Activated CD8-positive, alpha-beta T cell treated with anti-CD3 and anti-CD28 coated beads for 36 hours (primary cell): ENCODE data around the gene GRID1. TPM values are rescaled to one million over a fixed set of nuclear protein-coding genes. Genes with fewer than 3 reads are reported as not detected.

Source experiments
- ATAC-seq: fragments of 200-7000 bp; cut with Tn5 transposase; one replicate; pipeline ENCODE4 v1.10.0; 2021; ENCODE audit warnings: mild to moderate bottlenecking, moderate library complexity
- CTCF ChIA-PET: fragments of 350-600 bp; sonication (Branson Sonifier 250); formaldehyde crosslinking; loops from one replicate; lab custom pipeline; 2021; ENCODE audit warnings: antibody characterized with exemption; lab: Charles Lee
- POLR2A ChIA-PET: fragments of 350-600 bp; sonication (Branson Sonifier 250); formaldehyde crosslinking; loops from one replicate; lab custom pipeline; 2021; ENCODE audit warnings: antibody characterized with exemption; lab: Charles Lee
- DNase-seq: peaks from one replicate; pipeline ENCODE4 v3.0.0-alpha.2; 2020
- H3K27ac Mint-ChIP-seq: one replicate; pipeline ENCODE4 v1.8.0; 2021; ENCODE audit warnings: mild to moderate bottlenecking, mixed read lengths
- H3K27me3 Mint-ChIP-seq: one replicate; pipeline ENCODE4 v1.8.0; 2021; ENCODE audit warnings: mixed read lengths
- H3K36me3 Mint-ChIP-seq: one replicate; pipeline ENCODE4 v1.8.0; 2021; ENCODE audit warnings: low read depth, mixed read lengths
- H3K4me1 Mint-ChIP-seq: one replicate; pipeline ENCODE4 v1.8.0; 2021; ENCODE audit warnings: low read depth, mixed read lengths
- H3K4me3 Mint-ChIP-seq: one replicate; pipeline ENCODE4 v1.8.0; 2021; ENCODE audit warnings: mild to moderate bottlenecking, moderate library complexity, mixed read lengths
- H3K9me3 Mint-ChIP-seq: one replicate; pipeline ENCODE4 v1.8.0; 2021; ENCODE audit warnings: mixed read lengths
- intact Hi-C: fragments of 100-400 bp; cut with micrococcal nuclease; formaldehyde crosslinking; loops from one replicate; pipeline ENCODE4 v1.10.0; 2022
- total RNA-seq, 2 experiments: library from RNA; stranded (reverse); gene quantifications; one replicate each; pipeline ENCODE4 v1.2.3, GENCODE V29; 2021
- TF ChIP-seq, protein P1 (sequence below): fragments of 200-600 bp; IDR thresholded peaks from one replicate; pipeline ENCODE4 v1.8.0; 2022; ENCODE audit warnings: antibody characterized with exemption, mild to moderate bottlenecking

Gene GRID1
- total RNA-seq, 2 experiments from 2014 or later, result not detected

DNA sequence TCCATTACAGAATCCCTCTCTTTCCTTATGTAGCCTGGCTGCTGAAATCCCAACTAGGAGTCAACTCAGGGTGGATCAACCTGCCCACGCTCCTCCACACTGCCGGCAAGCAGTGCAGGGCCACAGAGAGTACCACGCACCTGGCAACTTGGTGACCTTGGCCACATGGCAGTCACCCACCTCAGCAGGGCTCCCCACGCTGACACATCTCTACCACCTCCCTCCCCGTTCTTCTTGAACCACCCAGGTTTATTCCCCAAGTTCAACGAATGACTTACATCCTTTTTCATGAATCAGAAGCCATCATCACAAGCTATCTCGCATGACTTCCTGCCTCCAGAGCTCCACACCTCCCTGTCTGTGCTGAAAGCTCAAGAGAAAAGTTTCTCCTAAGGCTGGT, 153.4 kb downstream of the GRID1 start:
- ChIA-PET CTCF (no interaction called here), POLR2A (no interaction called here)
- no peak overlapping the region for H3K4me3 Mint-ChIP-seq
- H3K9me3 Mint-ChIP-seq, result no peaks in the 10 kb centered on the region
- intact Hi-C loops, result no loop called here
- H3K4me1 Mint-ChIP-seq, result no peaks in the 10 kb centered on the region
- no peak overlapping the region for H3K27ac Mint-ChIP-seq
- H3K27me3 Mint-ChIP-seq, result no peaks in the 10 kb centered on the region
- ATAC-seq (peak; percentile 20), DNase-seq (no peak)
- no peaks in the 10 kb centered on the region for H3K36me3 Mint-ChIP-seq
- TF ChIP-seq, protein P1, sequence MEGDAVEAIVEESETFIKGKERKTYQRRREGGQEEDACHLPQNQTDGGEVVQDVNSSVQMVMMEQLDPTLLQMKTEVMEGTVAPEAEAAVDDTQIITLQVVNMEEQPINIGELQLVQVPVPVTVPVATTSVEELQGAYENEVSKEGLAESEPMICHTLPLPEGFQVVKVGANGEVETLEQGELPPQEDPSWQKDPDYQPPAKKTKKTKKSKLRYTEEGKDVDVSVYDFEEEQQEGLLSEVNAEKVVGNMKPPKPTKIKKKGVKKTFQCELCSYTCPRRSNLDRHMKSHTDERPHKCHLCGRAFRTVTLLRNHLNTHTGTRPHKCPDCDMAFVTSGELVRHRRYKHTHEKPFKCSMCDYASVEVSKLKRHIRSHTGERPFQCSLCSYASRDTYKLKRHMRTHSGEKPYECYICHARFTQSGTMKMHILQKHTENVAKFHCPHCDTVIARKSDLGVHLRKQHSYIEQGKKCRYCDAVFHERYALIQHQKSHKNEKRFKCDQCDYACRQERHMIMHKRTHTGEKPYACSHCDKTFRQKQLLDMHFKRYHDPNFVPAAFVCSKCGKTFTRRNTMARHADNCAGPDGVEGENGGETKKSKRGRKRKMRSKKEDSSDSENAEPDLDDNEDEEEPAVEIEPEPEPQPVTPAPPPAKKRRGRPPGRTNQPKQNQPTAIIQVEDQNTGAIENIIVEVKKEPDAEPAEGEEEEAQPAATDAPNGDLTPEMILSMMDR, result no peak

DNA sequence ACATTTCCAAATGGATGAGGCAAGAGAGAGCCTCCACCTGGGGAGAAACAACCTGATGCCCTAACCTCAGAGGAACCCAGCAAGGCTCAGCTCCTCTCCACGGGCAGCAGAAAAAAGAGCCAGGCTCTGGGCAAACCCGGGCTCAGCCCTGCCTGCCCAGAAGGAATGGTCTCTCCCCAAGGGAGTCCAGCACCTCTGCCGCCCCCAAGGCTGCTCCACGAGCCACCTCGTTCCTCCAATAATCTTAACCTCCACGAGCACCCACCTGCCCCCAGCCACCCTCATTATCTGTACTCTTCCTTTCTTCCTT, 154.2 kb downstream of the GRID1 start:
- H3K27ac Mint-ChIP-seq, result no peak overlapping the region
- DNase-seq (no peak), ATAC-seq (no peak)
- H3K9me3 Mint-ChIP-seq, result no peaks in the 10 kb centered on the region
- H3K36me3 Mint-ChIP-seq, result no peaks in the 10 kb centered on the region
- TF ChIP-seq, protein P1, result no peak
- intact Hi-C loops, result no loop called here
- ChIA-PET POLR2A (no interaction called here), CTCF (no interaction called here)
- H3K27me3 Mint-ChIP-seq, result no peaks in the 10 kb centered on the region
- no peak overlapping the region for H3K4me3 Mint-ChIP-seq
- no peaks in the 10 kb centered on the region for H3K4me1 Mint-ChIP-seq

DNA sequence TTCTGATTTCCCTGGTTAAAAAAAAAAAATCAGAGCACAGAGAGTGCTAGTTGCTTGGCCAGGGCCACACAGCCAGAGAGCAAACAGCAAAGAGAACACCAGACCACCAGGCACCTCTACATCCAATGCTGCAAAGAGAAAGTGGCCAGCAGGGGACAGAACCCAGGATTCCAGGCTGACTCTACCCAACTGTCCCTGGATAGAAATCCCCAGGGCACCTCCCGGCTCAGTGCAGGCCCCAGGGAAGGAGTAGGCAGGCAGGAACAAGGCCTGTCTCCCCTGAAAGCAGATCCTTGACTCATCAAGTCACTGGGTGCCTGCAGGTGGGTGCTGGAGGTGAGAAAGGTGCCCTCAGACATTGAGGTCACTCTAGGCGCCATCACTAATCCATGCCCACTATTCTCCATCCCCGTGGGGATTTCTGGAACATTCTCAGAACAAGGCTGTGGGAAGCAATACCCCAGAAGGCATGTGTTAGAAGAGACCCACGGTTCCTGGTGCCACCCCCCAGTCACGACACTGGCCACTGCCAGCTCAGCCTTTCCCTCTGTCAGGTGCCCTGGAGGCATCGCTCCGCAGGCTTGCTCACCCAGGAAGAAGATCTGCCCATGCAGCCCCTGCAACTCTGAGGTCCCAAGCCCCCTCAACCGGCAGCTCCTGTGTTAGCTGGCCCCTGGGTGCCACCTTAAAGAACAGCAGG, 154.8 kb downstream of the GRID1 start:
- POLR2A ChIA-PET, result no interaction called here

DNA sequence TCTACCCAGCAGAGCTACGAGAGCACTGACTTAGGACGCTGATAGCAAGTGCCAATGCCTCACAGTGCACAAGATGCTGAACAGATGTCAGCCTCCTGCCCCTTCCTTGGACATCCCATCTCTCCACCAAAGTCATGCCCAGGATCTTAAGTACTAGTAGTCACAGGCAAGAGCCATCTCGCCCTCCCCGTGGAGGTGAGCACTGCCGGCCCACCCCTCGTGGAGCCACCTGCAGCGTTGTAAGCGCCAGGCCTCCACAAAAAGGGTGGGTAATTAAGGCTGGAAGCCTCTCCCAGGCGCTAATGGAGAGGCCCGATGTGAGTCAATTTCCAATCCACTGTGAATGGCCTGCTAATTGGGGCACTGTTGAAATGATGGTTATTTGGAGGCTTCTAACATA, 156.2 kb downstream of the GRID1 start:
- ChIA-PET CTCF (no interaction called here), POLR2A (no interaction called here)
- Mint-ChIP-seq H3K9me3 (no peaks in the 10 kb centered on the region), H3K36me3 (no peaks in the 10 kb centered on the region), H3K27ac (no peak overlapping the region), H3K27me3 (no peaks in the 10 kb centered on the region), H3K4me3 (no peak overlapping the region), H3K4me1 (no peaks in the 10 kb centered on the region)
- no peak for DNase-seq
- intact Hi-C loops, result no loop called here
- ATAC-seq, result no peak
- TF ChIP-seq, protein P1, result no peak

More for the DNA sequence above, 154.8 kb downstream of the GRID1 start:
- H3K9me3 Mint-ChIP-seq, result no peaks in the 10 kb centered on the region
- ATAC-seq, result no peak
- TF ChIP-seq, protein P1, result no peak
- intact Hi-C loops, result no loop called here
- no peak overlapping the region for H3K27ac Mint-ChIP-seq
- CTCF ChIA-PET, result no interaction called here
- no peaks in the 10 kb centered on the region for H3K36me3 Mint-ChIP-seq
- DNase-seq, result no peak
- H3K4me3 Mint-ChIP-seq, result no peak overlapping the region
- no peaks in the 10 kb centered on the region for H3K27me3 Mint-ChIP-seq
- H3K4me1 Mint-ChIP-seq, result no peaks in the 10 kb centered on the region

DNA sequence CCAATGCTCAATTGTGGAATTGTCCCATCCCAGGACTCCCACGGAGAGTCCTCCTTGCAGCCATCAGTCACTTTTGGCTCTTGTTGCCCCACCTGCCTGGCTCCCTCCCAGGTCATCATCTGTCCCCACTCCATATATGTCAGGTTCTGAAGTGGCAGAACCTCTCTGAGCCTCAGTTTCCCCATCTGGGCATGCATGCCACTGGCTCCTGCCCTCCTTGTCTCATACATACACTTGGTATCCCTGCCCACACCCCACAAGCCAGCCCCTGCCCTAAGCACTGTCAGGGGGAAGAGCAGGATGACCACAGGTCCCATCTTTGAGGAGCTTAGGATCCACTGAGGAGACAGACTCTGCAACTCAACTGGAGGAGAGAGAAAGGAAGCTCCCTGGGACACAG, 156.9 kb downstream of the GRID1 start:
- H3K27me3 Mint-ChIP-seq, result no peaks in the 10 kb centered on the region
- H3K36me3 Mint-ChIP-seq, result no peaks in the 10 kb centered on the region
- CTCF ChIA-PET, result no interaction called here
- POLR2A ChIA-PET, result no interaction called here
- H3K9me3 Mint-ChIP-seq, result no peaks in the 10 kb centered on the region
- no peaks in the 10 kb centered on the region for H3K4me1 Mint-ChIP-seq
- intact Hi-C loops, result no loop called here
- H3K27ac Mint-ChIP-seq, result no peak overlapping the region
- DNase-seq (no peak), ATAC-seq (no peak)
- no peak overlapping the region for H3K4me3 Mint-ChIP-seq
- TF ChIP-seq, protein P1, result no peak
